ENCODE results near the gene AGO4.
A peak's percentile ranks its signal among the peaks of the same experiment; 100 is the strongest.
"Not testable (repeated sequence)": the region's sequence is repeated elsewhere in the genome, so short reads cannot be mapped to it uniquely, and the experiment has no call there.

Gene AGO4

DNA sequence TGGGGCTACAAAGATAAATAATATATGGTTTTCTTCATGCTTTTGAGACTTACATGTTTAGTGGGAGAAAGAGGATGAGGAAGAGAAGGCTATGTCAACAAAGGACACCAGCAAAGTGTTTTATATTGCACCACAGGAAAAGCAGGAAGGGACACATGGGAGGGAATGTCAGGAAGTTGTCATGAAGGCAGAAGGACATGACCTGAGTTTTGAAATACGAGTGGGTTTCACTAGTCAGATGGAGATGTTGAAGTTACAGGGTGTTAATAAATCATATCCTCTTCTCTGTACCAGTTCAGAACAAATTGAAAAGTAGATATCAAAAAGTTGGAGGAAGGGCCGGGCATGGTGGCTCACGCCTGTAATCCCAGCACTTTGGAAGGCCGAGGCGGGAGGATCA, 57.0 kb downstream of the AGO4 start:
- H3K79me2 ChIP-seq (ENCODE audit: control insufficient read depth, insufficient read depth, low read length, unreplicated experiment): no peaks in the 10 kb centered on the region
- no peak overlapping the region for H3K4me3 ChIP-seq (ENCODE audit: low read depth, low read length)
- no peaks in the 10 kb centered on the region for H3K4me1 ChIP-seq (ENCODE audit: control insufficient read depth, insufficient read depth, low read length, unreplicated experiment)
- no peaks in the 10 kb centered on the region for H3K36me3 ChIP-seq (ENCODE audit: insufficient read depth, low read length)
- no peak overlapping the region for H2AFZ ChIP-seq (ENCODE audit: low read length, unreplicated experiment)
- no peaks in the 10 kb centered on the region for H3K27me3 ChIP-seq (ENCODE audit: insufficient read depth, low read length)
- H3K27ac ChIP-seq (ENCODE audit: low read depth, low read length): no peak overlapping the region

DNA sequence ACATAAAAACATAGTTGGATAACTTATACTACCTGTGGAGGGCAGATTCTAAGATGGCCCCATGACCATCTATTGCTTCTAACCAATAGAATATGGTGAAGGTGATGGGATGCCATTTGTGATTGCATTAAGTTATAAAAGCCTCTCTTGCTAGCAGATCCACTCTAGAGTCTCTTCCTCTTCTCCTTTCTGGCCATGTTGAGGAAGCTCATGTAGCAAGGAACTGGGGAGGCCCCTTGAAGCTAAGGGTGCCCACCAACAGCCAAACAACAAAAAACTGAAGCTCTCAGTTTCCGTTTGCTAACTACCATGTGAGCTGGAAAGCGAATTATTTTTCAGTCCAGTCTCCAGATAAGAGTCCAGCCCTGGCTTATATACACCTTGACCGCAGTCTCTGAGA, 59.2 kb downstream of the AGO4 start:
- Histone ChIP-seq H3K4me1 (ENCODE audit: control insufficient read depth, insufficient read depth, low read length, unreplicated experiment) (no peaks in the 10 kb centered on the region), H3K4me3 (ENCODE audit: low read depth, low read length) (no peak overlapping the region), H3K27me3 (ENCODE audit: insufficient read depth, low read length) (no peaks in the 10 kb centered on the region), H2AFZ (ENCODE audit: low read length, unreplicated experiment) (no peak overlapping the region), H3K36me3 (ENCODE audit: insufficient read depth, low read length) (no peaks in the 10 kb centered on the region), H3K79me2 (ENCODE audit: control insufficient read depth, insufficient read depth, low read length, unreplicated experiment) (no peaks in the 10 kb centered on the region), H3K27ac (ENCODE audit: low read depth, low read length) (no peak overlapping the region)

DNA sequence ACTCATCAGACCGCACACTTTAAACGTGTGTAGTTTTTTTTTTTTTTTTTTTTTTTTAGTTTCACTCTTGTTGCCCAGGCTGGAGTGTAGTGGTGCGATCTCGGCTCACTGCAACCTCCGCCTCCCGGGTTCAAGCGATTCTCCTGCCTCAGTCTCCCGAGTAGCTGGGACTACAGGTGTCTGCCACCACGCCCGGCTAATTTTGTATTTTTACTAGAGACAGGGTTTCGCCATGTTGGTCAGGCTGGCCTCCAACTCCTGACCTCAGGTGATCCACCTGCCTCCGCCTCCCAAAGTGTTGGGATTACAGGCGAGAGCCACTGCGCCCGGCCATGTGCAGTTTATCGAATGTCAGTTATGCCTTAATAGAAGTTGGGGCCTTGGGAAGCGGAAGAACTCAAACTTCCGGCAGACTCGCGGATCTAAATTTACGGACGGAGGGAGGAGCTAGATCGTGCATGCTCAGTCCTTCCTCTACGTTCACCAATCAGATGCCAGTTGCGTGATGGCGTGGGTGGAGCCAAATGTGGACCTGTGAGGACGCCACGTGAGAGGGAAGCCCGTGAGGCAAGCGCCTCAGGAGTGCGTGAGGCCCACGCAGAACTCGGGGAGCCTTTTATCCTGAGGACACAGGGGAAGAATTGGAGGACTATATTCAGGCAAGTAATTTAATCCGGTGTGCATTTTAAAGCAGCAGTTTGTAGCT, 61.6 kb downstream of the AGO4 start:
- not testable (repeated sequence) for H3K4me1 ChIP-seq (ENCODE audit: control insufficient read depth, insufficient read depth, low read length, unreplicated experiment); H2AFZ ChIP-seq (ENCODE audit: low read length, unreplicated experiment); H3K27ac ChIP-seq (ENCODE audit: low read depth, low read length); H3K36me3 ChIP-seq (ENCODE audit: insufficient read depth, low read length); H3K79me2 ChIP-seq (ENCODE audit: control insufficient read depth, insufficient read depth, low read length, unreplicated experiment); H3K27me3 ChIP-seq (ENCODE audit: insufficient read depth, low read length); H3K4me3 ChIP-seq (ENCODE audit: low read depth, low read length)

DNA sequence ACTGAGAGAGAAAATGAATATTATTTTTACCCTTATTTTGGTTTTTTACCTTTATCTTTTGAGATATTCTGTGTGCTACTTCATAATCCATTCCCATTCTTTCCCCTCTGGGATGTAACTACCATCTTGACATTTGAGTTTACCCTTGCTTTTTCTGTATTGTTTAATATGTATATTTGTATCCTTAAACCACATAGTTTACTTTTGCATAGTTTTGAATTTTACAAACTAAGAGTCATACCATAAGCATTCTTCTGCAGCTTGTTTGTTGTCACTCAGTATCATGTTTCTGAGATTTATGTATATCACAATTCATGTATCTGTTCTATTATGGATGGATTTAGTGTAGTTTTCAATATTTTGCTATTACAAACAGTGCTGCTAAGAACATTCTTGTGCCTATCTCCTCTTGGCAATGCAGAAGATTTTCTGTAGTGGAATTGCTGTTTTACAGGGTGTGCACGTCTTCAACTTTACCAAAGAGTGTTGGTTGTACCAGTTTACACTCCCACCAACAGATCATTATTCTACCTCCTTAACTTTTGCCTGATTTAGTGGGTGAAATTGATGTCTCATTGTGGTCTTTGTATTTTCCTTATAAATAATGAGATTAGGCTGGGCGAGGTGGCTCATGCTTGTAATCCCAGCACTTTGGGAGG, 63.0 kb downstream of the AGO4 start:
- no peaks in the 10 kb centered on the region for H3K36me3 ChIP-seq (ENCODE audit: insufficient read depth, low read length)
- H3K27me3 ChIP-seq (ENCODE audit: insufficient read depth, low read length): no peaks in the 10 kb centered on the region
- no peak overlapping the region for H3K4me3 ChIP-seq (ENCODE audit: low read depth, low read length)
- H2AFZ ChIP-seq (ENCODE audit: low read length, unreplicated experiment): no peak overlapping the region
- H3K4me1 ChIP-seq (ENCODE audit: control insufficient read depth, insufficient read depth, low read length, unreplicated experiment): no peaks in the 10 kb centered on the region
- no peak overlapping the region for H3K27ac ChIP-seq (ENCODE audit: low read depth, low read length)
- no peaks in the 10 kb centered on the region for H3K79me2 ChIP-seq (ENCODE audit: control insufficient read depth, insufficient read depth, low read length, unreplicated experiment)

DNA sequence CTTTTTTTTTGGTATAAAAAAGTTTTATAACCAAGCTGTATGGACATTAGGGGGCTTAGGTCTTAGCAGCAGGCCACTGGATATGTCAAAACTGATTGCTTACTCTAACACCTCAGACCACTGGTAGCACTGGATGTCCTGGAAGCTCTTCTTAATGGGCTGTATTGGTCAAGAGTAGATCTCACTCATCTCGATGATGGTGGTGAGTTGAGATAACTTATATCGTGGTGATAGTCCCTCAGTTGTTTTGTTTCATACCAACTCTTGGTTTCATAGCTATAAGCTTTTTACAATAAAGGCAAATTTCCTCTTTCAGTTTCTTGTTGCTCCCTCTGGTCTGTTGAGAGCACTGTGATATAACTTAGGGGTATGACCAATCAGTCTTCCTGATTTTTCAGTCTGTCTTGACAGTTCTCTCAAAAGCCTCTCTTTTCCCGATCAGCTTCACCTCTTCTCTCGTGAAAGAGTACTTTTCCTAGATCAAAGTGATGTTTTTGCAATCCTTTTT, 65.5 kb downstream of the AGO4 start:
- Histone ChIP-seq H3K27ac (ENCODE audit: low read depth, low read length) (no peak overlapping the region), H3K27me3 (ENCODE audit: insufficient read depth, low read length) (no peaks in the 10 kb centered on the region), H3K4me3 (ENCODE audit: low read depth, low read length) (no peak overlapping the region), H3K36me3 (ENCODE audit: insufficient read depth, low read length) (no peaks in the 10 kb centered on the region), H3K79me2 (ENCODE audit: control insufficient read depth, insufficient read depth, low read length, unreplicated experiment) (no peaks in the 10 kb centered on the region), H2AFZ (ENCODE audit: low read length, unreplicated experiment) (no peak overlapping the region), H3K4me1 (ENCODE audit: control insufficient read depth, insufficient read depth, low read length, unreplicated experiment) (no peaks in the 10 kb centered on the region)

DNA sequence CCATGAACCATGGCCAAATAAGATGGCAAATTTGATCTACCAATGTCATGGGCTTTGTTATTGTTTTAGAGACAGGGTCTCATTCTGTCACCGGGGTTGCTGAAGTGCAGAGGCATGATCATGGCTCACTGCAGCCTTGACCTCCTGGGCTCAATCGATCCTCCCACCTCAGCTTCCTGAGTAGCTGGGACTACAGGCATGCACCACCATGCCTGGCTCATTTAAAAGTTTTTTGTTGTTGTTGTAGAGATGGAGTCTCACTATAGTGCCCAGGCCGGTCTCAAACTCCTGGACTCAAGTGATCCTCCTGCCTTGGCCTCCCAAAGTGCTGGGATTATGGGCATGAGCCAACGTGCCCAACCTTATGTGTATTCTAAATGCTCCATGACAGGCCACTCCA, 66.3 kb downstream of the AGO4 start:
- not testable (repeated sequence) for H3K4me1 ChIP-seq (ENCODE audit: control insufficient read depth, insufficient read depth, low read length, unreplicated experiment); H3K4me3 ChIP-seq (ENCODE audit: low read depth, low read length); H3K27ac ChIP-seq (ENCODE audit: low read depth, low read length); H3K36me3 ChIP-seq (ENCODE audit: insufficient read depth, low read length); H3K27me3 ChIP-seq (ENCODE audit: insufficient read depth, low read length); H3K79me2 ChIP-seq (ENCODE audit: control insufficient read depth, insufficient read depth, low read length, unreplicated experiment); H2AFZ ChIP-seq (ENCODE audit: low read length, unreplicated experiment)

GRCh38 chr1:35876988-35877387, 69.2 kb downstream of the AGO4 start:
- Histone ChIP-seq H3K27ac (ENCODE audit: low read depth, low read length) (no peak overlapping the region), H3K79me2 (ENCODE audit: control insufficient read depth, insufficient read depth, low read length, unreplicated experiment) (no peaks in the 10 kb centered on the region), H2AFZ (ENCODE audit: low read length, unreplicated experiment) (no peak overlapping the region), H3K4me3 (ENCODE audit: low read depth, low read length) (no peak overlapping the region), H3K27me3 (ENCODE audit: insufficient read depth, low read length) (no peaks in the 10 kb centered on the region; the same call in 1 of the 2 replicates), H3K4me1 (ENCODE audit: control insufficient read depth, insufficient read depth, low read length, unreplicated experiment) (no peaks in the 10 kb centered on the region), H3K36me3 (ENCODE audit: insufficient read depth, low read length) (no peaks in the 10 kb centered on the region)

DNA sequence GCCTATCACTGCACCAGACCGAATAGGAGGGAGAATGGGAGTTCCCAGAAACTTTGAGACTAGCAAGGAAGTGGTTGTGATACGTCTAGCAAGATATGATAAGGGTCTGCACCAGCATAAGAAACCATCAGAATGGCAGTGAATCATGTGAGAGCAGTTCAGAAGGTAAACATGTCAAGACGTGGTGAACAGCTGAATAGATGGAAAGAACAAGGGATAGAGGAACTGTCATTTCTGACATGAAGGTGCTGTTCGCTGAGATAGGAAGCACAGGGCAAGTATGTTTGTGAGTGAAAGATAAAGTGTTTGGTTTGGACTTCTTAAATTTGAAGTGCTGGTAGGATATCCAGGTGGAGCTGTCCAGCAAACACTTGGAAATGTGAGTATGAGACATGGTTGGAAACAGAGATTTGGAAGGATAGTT, 74.0 kb downstream of the AGO4 start:
- H3K36me3 ChIP-seq (ENCODE audit: insufficient read depth, low read length): no peaks in the 10 kb centered on the region
- no peak overlapping the region for H2AFZ ChIP-seq (ENCODE audit: low read length, unreplicated experiment)
- H3K4me1 ChIP-seq (ENCODE audit: control insufficient read depth, insufficient read depth, low read length, unreplicated experiment): peaks cover 6% of the 10 kb centered on the region
- H3K4me3 ChIP-seq (ENCODE audit: low read depth, low read length): no peak overlapping the region
- no peaks in the 10 kb centered on the region; the same call in 1 of the 2 replicates for H3K27me3 ChIP-seq (ENCODE audit: insufficient read depth, low read length)
- H3K27ac ChIP-seq (ENCODE audit: low read depth, low read length): no peak overlapping the region
- no peaks in the 10 kb centered on the region for H3K79me2 ChIP-seq (ENCODE audit: control insufficient read depth, insufficient read depth, low read length, unreplicated experiment)

GRCh38 chr1:35882586-35882944, 74.7 kb downstream of the AGO4 start:
- Histone ChIP-seq H3K4me3 (ENCODE audit: low read depth, low read length) (no peak overlapping the region; the same call in 1 of the 2 replicates), H2AFZ (ENCODE audit: low read length, unreplicated experiment) (no peak overlapping the region), H3K36me3 (ENCODE audit: insufficient read depth, low read length) (no peaks in the 10 kb centered on the region), H3K4me1 (ENCODE audit: control insufficient read depth, insufficient read depth, low read length, unreplicated experiment) (peaks cover 6% of the 10 kb centered on the region), H3K27ac (ENCODE audit: low read depth, low read length) (no peak overlapping the region), H3K27me3 (ENCODE audit: insufficient read depth, low read length) (no peaks in the 10 kb centered on the region; the same call in 1 of the 2 replicates), H3K79me2 (ENCODE audit: control insufficient read depth, insufficient read depth, low read length, unreplicated experiment) (no peaks in the 10 kb centered on the region)

DNA sequence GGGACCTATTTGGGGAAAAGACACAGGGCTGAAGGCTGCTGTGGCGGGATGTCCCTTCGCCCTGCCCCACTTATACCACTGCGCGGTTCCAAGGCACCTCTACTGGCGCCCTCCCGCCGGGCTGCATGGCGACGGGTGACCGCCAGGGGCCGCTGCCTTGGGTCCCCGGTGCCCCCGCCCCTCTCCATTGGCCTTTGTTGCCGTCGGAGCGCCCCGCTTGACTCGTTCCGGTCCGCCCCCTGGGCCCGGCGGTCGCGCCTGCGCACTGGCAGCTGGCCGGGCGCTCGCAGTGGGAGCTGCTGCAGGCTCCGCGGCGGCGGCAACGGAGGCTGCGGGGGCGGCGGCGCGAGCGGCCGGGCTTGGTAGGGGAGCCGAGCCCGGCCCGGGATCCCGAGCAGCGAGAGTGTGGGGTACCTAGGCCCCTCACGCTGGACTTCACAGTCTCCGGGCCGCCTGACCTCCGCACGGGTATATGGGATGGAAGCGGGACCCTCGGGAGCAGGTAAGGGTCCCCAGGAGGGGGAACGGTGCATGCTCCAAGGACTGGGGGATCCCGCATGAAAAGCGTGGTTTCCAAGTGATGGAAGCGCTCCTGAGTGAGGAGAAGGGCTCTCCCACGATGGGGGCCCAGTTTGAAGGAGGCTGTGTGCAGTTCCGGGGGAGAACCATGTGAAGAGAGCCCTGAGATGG, 75.3 kb downstream of the AGO4 start, which contains the start of gene AGO1:
Gene AGO1 (plus strand): TSS at position 265 of the 690 bp plus-strand sequence. CDS start 213 bp downstream, at position 478.
- no peaks in the 10 kb centered on the region for H3K79me2 ChIP-seq (ENCODE audit: control insufficient read depth, insufficient read depth, low read length, unreplicated experiment)
- peak within 1 kb of the TSS; percentile 96 for H2AFZ ChIP-seq (ENCODE audit: low read length, unreplicated experiment)
- H3K4me3 ChIP-seq (ENCODE audit: low read depth, low read length): peak within 1 kb of the TSS; percentile 97
- H3K27me3 ChIP-seq (ENCODE audit: insufficient read depth, low read length): no peaks in the 10 kb centered on the region; the same call in 1 of the 2 replicates
- no peaks in the 10 kb centered on the region for H3K36me3 ChIP-seq (ENCODE audit: insufficient read depth, low read length)
- peaks cover 6% of the 10 kb centered on the region for H3K4me1 ChIP-seq (ENCODE audit: control insufficient read depth, insufficient read depth, low read length, unreplicated experiment)
- no peak within 1 kb of the TSS for H3K27ac ChIP-seq (ENCODE audit: low read depth, low read length)
